DMS 273 (cell line): ENCODE results near the gene SLC12A3.

ENCODE experiments used
- DNase-seq: peaks from one replicate; lab custom pipeline; 2025; ENCODE audit not compliant: unreplicated experiment; lab: John Stamatoyannopoulos, UW

The SLC12A3 gene

DNA sequence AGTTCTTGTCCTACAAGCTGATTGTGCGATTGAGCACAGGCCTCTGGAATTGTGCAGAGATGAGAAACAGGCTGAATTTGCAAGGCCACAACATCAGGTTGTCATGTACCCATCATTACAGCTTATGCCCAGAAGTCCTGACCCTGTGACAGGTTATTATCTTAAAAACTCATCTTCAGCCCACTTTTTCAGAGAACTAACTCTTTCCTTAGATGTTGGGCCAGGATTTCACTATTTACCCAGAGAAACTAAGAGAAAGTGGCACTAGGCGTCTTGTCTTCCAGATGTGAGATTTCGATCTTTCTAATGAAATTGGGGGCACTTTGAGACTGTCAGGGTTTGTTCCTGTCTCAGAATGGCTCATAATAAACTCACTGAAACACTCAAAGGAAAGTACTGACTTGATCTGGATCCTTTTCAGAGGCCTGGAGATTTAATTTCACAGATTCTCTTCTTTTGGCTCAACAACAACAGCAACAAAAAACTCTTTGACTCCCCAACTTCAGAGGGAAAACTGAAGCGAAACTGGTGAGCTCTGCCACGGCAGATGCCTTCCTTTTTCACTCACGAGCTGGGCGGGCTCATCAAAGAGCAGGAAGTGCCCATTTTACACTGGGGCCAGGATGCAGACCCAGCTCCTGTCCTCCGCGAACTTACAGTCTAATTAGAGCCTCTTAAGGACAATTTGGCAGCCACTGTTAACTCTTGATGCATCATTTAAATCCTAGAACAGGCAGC is 17.7 kb upstream of the SLC12A3 start:
- DNase-seq = peak; percentile 25

GRCh38 chr16:56848029-56848936 is 16.7 kb upstream of the SLC12A3 start:
- DNase-seq = peak; percentile 48

GRCh38 chr16:56848955-56849689 is 15.9 kb upstream of the SLC12A3 start:
- DNase-seq = peak; percentile 90

- no peak for DNase-seq
Observed at GRCh38 chr16:56849690-56850680, 15.0 kb upstream of the SLC12A3 start.

DNA sequence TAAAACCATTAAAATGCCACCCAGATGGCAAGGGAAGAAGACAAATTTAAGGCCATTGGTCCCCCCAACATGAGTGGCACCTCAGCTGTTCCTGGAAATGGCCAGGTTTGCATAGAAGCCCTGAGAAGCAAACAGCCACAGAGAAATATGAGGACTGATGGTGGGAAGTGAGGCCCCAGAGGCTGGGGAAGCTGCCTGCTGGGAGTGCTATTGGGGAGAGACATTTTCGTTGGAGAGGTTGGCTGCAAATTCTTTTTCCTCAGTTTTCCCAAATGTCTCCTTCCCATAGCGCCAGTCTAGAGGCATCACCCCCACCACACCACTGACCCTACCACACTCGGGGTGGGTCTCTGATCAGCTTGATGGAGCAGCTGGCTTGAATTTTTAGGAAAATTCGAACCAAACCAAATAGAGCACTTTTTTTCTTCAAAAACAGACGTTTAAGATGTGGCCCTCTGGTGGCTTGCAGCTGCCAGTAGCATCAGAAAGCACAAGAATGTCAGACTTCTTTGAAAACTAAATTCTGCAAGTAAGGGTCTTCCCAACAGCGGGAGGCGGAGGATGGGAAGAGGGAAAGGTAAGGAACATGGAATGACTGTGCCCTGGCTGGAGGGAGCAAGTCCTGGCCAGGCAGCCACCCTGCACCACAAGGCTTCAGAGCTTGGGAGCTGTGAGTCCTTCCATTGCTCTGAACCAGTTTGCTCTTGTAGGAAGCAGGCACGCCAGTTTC is 13.2 kb upstream of the SLC12A3 start:
- peak; percentile 16 for DNase-seq

DNA sequence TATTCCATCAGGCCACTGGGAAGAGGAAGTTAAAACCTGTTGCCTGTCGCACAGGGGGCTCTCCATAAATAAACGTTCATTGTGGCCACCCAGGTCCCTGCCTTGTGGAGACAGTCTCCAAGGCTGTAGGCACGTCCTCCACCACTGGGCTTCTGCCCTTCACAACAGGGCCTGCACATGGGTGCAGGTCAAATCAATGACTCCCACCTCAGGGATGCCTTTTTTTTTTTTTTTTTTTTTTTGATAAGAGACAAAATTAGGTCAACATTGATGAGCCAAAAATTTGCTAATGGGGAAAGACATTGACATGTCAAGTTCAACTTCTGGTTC is 12.6 kb upstream of the SLC12A3 start:
- DNase-seq = no peak

- no peak for DNase-seq
Observed at GRCh38 chr16:56852968-56853367, 12.0 kb upstream of the SLC12A3 start.

GRCh38 chr16:56855201-56855600 is 9.8 kb upstream of the SLC12A3 start:
- DNase-seq = no peak

DNA sequence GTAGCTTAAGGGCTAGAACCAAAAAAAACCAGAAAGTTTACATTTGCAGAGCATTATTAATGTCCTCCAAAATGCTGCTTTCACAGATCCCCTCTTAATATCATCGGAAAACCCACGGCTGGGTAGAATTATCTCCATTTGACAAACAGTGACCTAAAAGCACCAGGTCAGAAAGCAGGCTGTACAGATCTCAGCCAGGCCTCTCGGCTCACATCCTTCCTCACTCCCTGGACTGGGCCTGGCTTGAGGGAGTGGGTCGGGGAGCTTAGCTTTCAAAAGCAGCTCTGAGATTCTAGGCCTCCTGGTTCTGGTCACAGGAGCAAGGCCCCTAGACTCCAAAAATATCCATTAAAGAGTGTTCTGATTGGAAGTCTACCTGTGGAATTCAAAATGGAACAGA is 9.1 kb upstream of the SLC12A3 start:
- no peak for DNase-seq

DNA sequence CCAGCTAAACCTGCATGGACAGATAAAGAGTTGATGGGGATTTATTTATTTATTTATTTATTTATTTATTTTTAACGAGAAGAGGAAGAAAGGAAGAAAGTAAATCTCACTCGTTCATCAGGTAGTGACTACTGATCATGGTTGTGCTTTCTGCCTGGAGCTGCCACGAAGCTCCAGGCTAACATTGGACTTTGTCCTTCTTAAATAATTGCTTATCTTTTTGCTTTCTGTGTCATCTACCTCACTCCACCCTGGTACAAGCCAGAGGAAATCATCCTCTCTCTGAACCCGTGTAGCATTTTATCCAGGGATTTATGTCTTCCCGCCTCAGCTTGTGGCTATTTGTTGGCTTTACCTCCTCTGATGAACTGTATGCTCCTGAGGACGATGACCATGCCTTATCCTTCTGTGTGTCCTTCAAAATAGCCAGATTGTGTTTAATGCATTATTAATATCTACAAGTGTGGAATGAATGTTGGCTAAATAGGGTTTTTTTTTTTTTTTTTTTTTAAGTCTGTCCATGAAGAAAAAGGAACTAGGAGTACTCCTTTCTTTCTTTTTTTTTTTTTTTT is 8.0 kb upstream of the SLC12A3 start:
- no peak for DNase-seq

DNA sequence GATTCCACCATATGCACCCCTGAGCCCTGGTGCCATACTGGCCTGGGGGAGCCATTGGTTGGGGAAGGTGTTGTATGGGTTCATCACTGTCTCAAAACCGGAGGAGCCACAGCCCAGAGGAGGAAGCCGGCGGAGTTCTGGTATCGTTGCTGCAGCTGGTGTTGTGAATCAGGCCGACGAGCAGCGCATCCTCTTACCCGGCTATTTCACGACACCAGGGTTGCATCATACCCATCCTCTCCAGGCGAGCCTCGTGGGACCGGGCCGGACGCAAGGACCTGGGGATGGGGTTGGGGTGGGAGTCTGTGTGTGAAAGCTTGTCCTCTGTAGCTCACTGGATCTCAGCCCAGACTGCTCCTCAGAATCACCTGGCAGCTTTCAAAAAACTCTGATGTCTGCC is 6.6 kb upstream of the SLC12A3 start:
- DNase-seq = no peak

DNA sequence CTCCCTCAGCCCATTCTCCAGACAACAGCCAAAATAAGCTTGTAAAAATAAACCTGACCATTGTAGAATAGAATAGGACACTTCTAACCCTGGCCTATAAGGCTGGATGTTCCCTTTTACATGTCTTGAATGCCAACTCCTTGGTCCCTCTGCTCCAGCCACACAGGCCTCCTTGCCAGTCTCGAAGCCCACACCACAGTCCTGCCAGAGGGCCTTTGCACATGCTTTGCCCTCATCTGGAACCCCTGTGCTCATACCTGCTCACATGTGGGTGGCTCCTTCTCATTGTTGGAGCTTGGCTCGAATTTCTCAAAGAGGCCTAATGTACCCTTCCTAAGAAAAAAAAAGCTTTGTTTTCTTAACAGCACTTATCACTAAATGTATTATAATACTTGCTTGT is 5.4 kb upstream of the SLC12A3 start:
- DNase-seq = no peak

GRCh38 chr16:56860226-56861020 is 4.6 kb upstream of the SLC12A3 start:
- no peak for DNase-seq

DNA sequence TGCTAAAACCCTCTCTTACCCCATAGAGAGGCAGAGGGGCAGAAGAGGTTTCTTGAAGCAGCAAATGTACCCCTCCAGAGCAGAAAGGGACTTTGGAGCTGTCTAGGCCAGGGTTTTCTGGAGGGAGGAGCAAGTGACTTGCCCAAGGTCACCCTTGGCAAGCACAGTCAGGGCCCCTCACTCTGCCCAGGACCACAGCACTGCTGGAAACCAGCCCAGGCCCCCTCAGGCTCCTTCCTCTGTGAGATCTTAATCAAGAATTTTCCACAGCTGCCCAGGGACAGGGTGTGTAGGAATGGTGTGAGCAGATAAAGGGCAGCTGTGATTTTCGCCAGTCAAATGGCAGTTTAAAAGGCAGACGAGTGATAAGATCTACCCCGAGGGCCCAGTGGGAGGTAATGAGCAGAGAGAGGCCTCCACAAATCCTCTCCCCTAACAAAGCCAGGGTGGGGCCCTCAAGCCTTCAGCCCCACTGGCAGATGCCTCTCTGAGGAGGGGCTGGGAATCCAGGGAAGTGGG is 3.9 kb upstream of the SLC12A3 start:
- DNase-seq = peak; percentile 29

GRCh38 chr16:56861756-56862155 is 3.3 kb upstream of the SLC12A3 start:
- no peak for DNase-seq

DNA sequence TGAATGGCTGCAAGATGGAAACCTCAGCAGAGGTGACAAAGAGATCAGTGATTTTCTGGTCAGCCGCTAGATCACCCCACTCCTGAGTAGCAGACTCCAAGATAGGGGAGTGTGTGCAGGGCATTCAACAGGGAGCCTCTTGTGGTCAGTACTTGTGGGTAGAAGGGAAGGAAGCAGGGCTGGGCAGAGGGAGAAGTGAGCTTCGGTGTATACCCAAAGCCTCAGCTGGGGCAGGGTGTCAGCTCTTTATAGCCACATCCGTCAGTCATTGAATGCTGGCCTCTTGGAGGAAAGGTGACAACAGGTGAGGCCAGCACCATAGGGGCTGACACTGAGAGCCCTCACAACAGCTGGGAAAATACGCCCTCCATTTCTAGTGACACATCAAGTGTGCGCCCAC is 2.2 kb upstream of the SLC12A3 start:
- DNase-seq = no peak

DNA sequence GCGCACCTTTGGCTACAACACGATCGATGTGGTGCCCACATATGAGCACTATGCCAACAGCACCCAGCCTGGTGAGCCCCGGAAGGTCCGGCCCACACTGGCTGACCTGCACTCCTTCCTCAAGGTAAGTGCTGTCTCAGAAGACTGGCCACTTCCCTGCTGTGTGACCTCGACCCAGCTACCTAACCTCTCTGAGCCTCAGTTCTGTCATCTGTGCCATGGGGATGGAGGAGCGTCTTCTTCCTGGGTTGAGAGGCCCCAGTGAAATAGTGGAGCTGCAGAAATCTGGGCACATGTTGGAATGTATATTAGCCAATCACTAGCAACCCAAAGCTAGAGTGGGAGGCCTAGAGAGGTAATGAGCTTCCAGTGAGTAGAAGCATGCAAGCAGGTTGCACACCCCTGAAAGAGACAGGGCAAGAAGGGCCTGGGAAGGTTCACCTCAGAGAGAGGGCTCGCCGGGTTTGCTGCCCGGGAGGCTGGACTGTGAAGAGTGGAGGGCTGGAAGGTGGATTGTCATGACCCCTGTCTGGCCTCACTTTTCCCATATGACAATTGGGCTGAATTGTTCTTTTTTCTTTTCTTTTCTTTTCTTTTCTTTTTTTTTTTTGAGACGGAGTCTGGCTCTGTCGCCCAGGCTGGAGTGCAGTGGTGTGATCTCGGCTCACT is 521 bp downstream of the SLC12A3 start:
- no peak for DNase-seq
